MCF 10A (cell line): ENCODE data around the gene FANCI. TPM values are rescaled to one million over a fixed set of nuclear protein-coding genes. Genes with fewer than 3 reads are reported as not detected.
"Not testable (repeated sequence)": the region's sequence is repeated elsewhere in the genome, so short reads cannot be mapped to it uniquely, and the experiment has no call there.

Source experiments
- BruUV-seq: library from RNA; stranded (reverse); fragments of 400-500 nt; replicated peaks from 2 replicates; lab custom pipeline; 2021; lab: Mats Ljungman, UMichigan
- CTCF ChIA-PET: fragments of 300-600 bp; sonication (Branson Sonifier 250); formaldehyde crosslinking; extraction: SDS; loops from one replicate; lab custom pipeline; 2021; ENCODE audit warnings: antibody characterized with exemption, inconsistent platforms; lab: Yijun Ruan, JAX
- POLR2A ChIA-PET: fragments of 300-600, 350-650 bp; sonication (Branson Sonifier 250); formaldehyde crosslinking; extraction: SDS; loops from one replicate; lab custom pipeline; 2020; ENCODE audit warnings: antibody characterized with exemption, inconsistent platforms; lab: Yijun Ruan, JAX
- DNase-seq: peaks from one replicate; pipeline ENCODE4 v3.0.0-alpha.2; 2018; ENCODE audit not compliant: unreplicated experiment
- H3K27ac Mint-ChIP-seq: one replicate; pipeline ENCODE4 v1.8.0; 2022; ENCODE audit warnings: mild to moderate bottlenecking, low read depth, mixed read lengths; ENCODE audit not compliant: unreplicated experiment
- H3K27me3 Mint-ChIP-seq: one replicate; pipeline ENCODE4 v1.8.0; 2022; ENCODE audit warnings: mixed read lengths; ENCODE audit not compliant: insufficient read depth, unreplicated experiment
- H3K36me3 Mint-ChIP-seq: one replicate; pipeline ENCODE4 v1.8.0; 2022; ENCODE audit warnings: mild to moderate bottlenecking, moderate library complexity, mixed read lengths; ENCODE audit not compliant: insufficient read depth, unreplicated experiment
- H3K4me1 Mint-ChIP-seq: one replicate; pipeline ENCODE4 v1.8.0; 2022; ENCODE audit warnings: mixed read lengths; ENCODE audit not compliant: insufficient read depth, unreplicated experiment
- H3K4me3 Mint-ChIP-seq: one replicate; pipeline ENCODE4 v1.8.0; 2022; ENCODE audit warnings: mild to moderate bottlenecking, moderate library complexity, mixed read lengths; ENCODE audit not compliant: unreplicated experiment
- H3K9me3 Mint-ChIP-seq: one replicate; pipeline ENCODE4 v1.8.0; 2022; ENCODE audit warnings: mixed read lengths; ENCODE audit not compliant: unreplicated experiment
- intact Hi-C: fragments of 100-400 bp; cut with micrococcal nuclease; formaldehyde crosslinking; loops from 2 replicates; pipeline ENCODE4 v1.14.1; 2022
- total RNA-seq: library from RNA; stranded (reverse); gene quantifications from 2 replicates; pipeline ENCODE4 v1.2.3, GENCODE V29; 2022
- TF ChIP-seq, protein P1 (sequence below): fragments of 200-600 bp; IDR thresholded peaks from one replicate; pipeline ENCODE4 v1.8.0; 2022; ENCODE audit warnings: antibody characterized with exemption, mild to moderate bottlenecking; ENCODE audit not compliant: unreplicated experiment

FANCI gene
- total RNA-seq, 1 experiment from 2014 or later: 34.0 TPM

DNA sequence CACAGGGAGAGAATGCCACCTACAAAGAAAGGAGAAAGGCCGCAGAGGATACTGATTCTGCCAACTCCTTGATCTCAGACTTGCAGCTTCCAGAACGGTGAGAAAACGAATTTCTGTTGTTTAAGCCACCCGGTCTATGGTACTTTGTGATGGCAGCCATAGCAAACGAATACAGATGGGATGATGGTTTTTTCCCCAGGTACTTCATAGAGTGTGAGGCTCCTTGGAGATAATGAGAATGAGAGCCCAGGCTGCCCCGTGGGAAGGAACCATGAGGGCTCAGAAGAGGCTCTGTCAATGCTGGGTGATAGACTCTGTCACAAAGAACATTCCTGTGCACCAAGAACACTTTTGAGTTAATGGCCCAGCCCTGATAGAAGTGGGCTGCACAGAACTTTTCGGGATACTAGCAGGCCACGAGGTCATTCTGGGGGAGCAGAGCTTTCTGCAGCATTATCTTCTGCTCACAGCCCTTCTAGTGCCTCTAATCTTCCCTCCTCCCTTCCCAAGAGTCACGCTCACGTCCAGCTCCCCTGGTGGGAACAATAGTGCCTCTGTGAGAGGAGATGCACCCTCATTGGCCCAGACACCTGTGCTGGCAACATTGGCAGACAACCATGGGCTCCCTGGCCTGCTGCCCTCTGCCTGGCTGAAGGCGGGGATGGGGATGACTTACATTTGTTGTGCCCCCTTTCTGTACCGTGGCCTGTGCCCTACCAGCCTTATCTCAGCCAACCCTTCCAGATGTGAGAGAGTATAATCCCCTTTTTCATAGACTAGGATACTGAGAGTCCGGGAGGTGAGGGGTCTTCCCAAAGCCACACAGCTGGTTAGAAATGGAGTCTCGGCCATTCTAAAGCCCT lies 17.2 kb upstream of the FANCI start:
- peaks cover 5% of the 10 kb centered on the region for H3K4me1 Mint-ChIP-seq
- no peaks in the 10 kb centered on the region for H3K27me3 Mint-ChIP-seq
- CTCF ChIA-PET: interaction anchor here (0.7 to 1.2 kb wide), 2 partner anchors 20 to 382 kb away, joined by 3 to 4 read pairs; no protein-coding TSS in a partner anchor
- POLR2A ChIA-PET: no interaction called here
- TF ChIP-seq, protein P1, sequence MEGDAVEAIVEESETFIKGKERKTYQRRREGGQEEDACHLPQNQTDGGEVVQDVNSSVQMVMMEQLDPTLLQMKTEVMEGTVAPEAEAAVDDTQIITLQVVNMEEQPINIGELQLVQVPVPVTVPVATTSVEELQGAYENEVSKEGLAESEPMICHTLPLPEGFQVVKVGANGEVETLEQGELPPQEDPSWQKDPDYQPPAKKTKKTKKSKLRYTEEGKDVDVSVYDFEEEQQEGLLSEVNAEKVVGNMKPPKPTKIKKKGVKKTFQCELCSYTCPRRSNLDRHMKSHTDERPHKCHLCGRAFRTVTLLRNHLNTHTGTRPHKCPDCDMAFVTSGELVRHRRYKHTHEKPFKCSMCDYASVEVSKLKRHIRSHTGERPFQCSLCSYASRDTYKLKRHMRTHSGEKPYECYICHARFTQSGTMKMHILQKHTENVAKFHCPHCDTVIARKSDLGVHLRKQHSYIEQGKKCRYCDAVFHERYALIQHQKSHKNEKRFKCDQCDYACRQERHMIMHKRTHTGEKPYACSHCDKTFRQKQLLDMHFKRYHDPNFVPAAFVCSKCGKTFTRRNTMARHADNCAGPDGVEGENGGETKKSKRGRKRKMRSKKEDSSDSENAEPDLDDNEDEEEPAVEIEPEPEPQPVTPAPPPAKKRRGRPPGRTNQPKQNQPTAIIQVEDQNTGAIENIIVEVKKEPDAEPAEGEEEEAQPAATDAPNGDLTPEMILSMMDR: no peak
- intact Hi-C loops: no loop called here
- no peaks in the 10 kb centered on the region for H3K9me3 Mint-ChIP-seq
- no peak overlapping the region for H3K4me3 Mint-ChIP-seq
- no peaks in the 10 kb centered on the region for H3K36me3 Mint-ChIP-seq
- no peak overlapping the region for H3K27ac Mint-ChIP-seq
- DNase-seq: no peak
- no TSS peak for BruUV-seq

DNA sequence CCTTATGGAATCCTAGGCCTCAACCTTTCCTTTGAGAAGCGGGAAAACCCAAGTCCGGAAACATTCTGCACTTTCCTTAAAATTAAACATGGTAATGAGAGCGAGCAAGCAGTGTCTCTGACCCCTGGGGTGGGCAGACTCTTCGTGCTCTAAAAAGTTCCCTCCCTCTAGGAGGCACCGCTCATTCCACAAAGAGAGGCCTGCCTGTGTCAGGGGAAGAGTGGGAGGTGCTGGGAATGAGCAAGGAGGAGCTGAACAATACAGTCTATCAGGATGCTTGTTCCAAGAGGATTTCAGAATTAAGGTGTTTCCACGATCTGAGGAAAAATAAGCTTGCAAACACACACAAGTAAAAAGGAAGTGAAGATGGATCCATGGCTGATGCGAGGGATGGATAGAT lies 16.4 kb upstream of the FANCI start:
- H3K4me1 Mint-ChIP-seq: peaks cover 5% of the 10 kb centered on the region
- TF ChIP-seq, protein P1: no peak
- intact Hi-C loops: no loop called here
- H3K27me3 Mint-ChIP-seq: no peaks in the 10 kb centered on the region
- DNase-seq: no peak
- no peak overlapping the region for H3K4me3 Mint-ChIP-seq
- no peak overlapping the region for H3K27ac Mint-ChIP-seq
- ChIA-PET POLR2A (interaction anchor here (0.7 kb wide), 1 partner anchor 422 kb away, joined by 3 read pairs; no protein-coding TSS in a partner anchor), CTCF (interaction anchor here (0.6 to 1.2 kb wide), 2 partner anchors 19 to 20 kb away, joined by 4 to 5 read pairs; no protein-coding TSS in a partner anchor)
- H3K9me3 Mint-ChIP-seq: no peaks in the 10 kb centered on the region
- no peaks in the 10 kb centered on the region for H3K36me3 Mint-ChIP-seq
- BruUV-seq: no TSS peak

DNA sequence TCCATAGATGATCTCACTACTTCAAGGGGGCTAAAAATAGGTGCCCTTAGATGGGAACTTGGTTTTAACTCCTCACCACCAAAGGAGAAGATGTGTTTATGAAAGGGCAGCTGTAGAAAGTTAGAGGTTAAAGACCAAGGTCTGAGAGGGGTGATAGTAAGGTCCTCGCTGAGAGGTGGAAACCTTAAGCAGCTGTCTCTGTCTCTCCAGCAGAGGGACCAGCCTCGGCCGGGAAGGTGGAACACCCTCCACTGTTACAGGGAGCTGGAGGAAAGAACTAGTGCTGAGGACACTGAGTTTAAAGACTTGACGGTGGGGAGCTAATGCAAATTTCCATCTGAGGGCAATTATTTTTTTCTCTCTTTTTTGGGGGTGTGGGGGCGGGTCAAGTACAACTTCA lies 13.5 kb upstream of the FANCI start:
- H3K36me3 Mint-ChIP-seq: no peaks in the 10 kb centered on the region
- ChIA-PET POLR2A (no interaction called here), CTCF (interaction anchor here (0.7 to 2.8 kb wide), 3 partner anchors 23 to 108 kb away, joined by 3 to 10 read pairs (median 4); no protein-coding TSS in a partner anchor)
- intact Hi-C loops: no loop called here
- no TSS peak for BruUV-seq
- H3K9me3 Mint-ChIP-seq: no peaks in the 10 kb centered on the region
- H3K27me3 Mint-ChIP-seq: peaks cover 12% of the 10 kb centered on the region
- TF ChIP-seq, protein P1: no peak
- H3K27ac Mint-ChIP-seq: no peak overlapping the region
- no peak overlapping the region for H3K4me3 Mint-ChIP-seq
- peaks cover 5% of the 10 kb centered on the region for H3K4me1 Mint-ChIP-seq
- DNase-seq: no peak

DNA sequence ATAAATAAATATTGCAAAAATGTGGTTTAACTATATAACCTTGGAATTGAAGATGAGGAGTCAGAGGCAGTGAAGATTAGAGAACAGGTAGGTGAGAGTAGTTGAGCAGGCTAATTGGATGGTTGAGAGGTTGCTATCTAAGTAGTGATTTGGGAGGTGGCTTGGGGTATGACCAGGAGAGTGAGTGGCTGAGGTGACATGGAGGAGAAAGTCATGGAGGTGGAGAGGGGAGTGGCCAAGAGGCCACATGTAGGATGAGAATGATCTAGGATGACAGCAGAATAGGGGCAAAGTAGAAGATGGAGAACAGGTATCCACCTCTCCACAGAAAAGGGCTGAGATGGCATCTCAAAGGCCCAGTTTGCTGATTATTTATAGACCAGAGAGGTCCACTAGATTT lies 11.9 kb upstream of the FANCI start:
- Mint-ChIP-seq H3K27ac (no peak overlapping the region), H3K36me3 (no peaks in the 10 kb centered on the region), H3K4me1 (peaks cover 5% of the 10 kb centered on the region), H3K27me3 (peaks cover 22% of the 10 kb centered on the region), H3K4me3 (no peak overlapping the region), H3K9me3 (no peaks in the 10 kb centered on the region)
- no TSS peak for BruUV-seq
- CTCF ChIA-PET: no interaction called here
- POLR2A ChIA-PET: no interaction called here
- DNase-seq: no peak
- TF ChIP-seq, protein P1: no peak
- intact Hi-C loops: no loop called here

DNA sequence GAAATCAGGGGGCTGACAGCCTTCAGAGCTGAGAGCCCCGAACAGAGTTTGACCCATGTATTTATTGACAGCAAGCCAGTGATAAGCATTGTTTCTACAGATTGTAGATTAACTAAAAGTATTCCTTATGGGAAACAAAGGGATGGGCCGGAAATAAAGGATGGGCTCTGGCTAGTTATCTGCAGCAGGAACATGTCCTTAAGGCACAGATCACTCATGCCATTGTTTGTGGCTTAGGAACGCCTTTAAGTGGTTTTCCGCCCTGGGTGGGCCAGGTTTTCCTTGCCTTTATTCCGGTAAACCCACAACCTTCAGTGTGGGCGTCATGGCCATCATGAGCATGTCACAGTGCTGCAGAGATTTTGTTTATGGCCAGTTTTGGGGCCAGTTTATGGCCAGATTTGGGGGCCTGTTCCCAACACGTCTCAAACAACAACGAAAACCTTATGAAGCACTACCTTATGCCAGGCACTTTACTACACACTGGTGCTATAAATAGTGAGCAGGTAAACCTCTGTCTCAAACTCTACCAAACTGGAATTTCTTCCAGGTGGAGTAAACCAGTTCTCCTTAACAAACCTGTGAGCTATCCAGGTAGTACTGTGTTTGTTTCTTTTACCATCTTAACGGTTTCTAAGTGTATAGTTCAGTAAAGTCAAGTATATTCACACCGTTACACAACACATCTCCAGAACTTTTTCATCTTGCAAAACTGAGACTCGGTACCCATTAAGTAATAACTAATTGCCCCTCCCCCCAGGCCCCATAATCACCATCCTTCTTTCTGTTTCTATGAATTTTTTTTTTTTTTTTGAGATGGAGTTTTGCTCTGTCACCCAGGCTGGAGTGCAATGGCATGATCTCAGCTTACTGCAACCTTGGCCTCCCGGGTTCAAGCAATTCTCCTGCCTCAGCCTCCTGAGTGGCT lies 3.6 kb upstream of the FANCI start:
- H3K27me3 Mint-ChIP-seq: peaks cover 27% of the 10 kb centered on the region
- POLR2A ChIA-PET: interaction anchor here (0.7 kb wide), 1 partner anchor 33 kb away, joined by 3 read pairs; no protein-coding TSS in a partner anchor
- H3K4me3 Mint-ChIP-seq, H3K9me3 Mint-ChIP-seq, DNase-seq, BruUV-seq, H3K36me3 Mint-ChIP-seq, H3K4me1 Mint-ChIP-seq, intact Hi-C loops, H3K27ac Mint-ChIP-seq: not testable (repeated sequence)
- CTCF ChIA-PET: interaction anchor here (0.6 to 5.3 kb wide), 2 partner anchors 17 to 34 kb away, joined by 3 to 31 read pairs; no protein-coding TSS in a partner anchor
